Measurements from ENCODE around the gene UGT1A1. TPM values are rescaled to one million over a fixed set of nuclear protein-coding genes. Genes with fewer than 3 reads are reported as not detected.
A peak's percentile ranks its signal among the peaks of the same experiment; 100 is the strongest.

The UGT1A1 gene
- total RNA-seq, 1 donor from 2014 or later = 6.2 TPM

GRCh38 chr2:233796254-233796653, 36.2 kb downstream of the UGT1A1 start:
- DNase-seq (ENCODE audit: low read depth) = no peak

GRCh38 chr2:233798335-233799086, 38.4 kb downstream of the UGT1A1 start:
- DNase-seq (ENCODE audit: low read depth) = no peak

DNA sequence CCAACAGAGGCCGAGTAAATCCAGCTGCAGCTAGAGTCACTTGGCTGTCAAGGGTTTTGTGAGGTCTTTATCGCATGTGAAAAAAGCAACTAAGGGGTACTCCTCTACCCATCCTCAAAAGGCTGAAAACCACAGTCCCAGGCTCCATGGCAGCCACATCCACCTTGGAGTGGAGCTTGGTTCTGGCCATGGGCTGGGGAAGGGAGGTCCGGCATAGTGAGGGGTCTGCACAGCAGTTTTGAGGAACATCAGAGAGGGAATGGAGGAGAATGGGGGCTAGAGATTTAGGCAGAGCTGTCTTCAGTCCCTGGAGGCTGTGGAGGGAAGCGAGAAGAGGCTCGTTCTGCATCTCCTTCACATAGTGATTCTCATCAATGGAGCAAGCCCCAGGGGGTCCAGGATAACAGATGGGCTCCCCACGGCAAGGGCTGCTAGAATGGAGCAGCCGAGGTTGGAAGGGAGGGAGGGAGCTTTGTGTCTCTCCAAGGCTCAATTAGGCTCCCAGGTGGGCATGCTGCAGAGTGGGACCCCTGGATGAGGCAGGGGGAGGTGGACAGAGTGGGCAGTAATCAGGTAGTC, 39.1 kb downstream of the UGT1A1 start:
- no peak for DNase-seq (ENCODE audit: low read depth)

DNA sequence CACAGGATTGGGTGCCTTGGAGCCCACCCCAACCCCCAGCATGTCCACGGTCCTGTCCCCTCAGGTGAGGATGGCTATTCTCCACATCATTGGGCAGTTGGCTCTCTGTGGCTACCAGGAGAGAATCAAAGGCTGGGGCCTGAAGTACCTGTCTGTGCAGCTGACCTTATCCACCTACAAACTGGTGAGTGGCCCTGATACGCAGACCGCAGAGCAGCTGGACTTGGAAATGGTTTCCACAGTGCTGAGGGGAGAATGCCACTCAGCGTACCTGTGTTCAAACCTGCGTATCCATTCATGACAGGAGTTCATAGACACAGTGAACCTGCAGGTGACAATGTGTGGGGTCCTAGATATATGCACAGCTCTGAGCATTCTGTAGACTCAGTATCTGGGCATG, 39.6 kb downstream of the UGT1A1 start:
- no peak for DNase-seq (ENCODE audit: low read depth)

DNA sequence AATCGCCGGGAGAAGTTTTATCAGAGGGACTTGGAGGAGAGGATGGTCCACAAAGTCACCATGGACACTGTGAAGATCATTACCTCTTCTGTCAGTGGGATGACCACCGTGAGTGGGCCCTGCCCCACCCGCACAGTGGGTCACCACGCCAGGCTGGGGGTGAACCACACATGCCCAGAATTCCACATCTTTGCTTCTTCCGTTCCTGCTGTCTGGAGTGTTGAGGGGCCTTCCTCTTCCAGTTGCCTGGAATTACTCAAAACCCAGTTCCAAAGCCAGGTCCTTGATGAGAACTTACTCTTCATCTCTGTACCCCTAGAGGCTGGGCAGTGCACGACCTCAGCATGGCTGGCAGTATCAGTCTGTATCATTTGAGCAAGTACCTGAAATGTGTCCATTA, 40.1 kb downstream of the UGT1A1 start:
- DNase-seq (ENCODE audit: low read depth) = no peak

DNA sequence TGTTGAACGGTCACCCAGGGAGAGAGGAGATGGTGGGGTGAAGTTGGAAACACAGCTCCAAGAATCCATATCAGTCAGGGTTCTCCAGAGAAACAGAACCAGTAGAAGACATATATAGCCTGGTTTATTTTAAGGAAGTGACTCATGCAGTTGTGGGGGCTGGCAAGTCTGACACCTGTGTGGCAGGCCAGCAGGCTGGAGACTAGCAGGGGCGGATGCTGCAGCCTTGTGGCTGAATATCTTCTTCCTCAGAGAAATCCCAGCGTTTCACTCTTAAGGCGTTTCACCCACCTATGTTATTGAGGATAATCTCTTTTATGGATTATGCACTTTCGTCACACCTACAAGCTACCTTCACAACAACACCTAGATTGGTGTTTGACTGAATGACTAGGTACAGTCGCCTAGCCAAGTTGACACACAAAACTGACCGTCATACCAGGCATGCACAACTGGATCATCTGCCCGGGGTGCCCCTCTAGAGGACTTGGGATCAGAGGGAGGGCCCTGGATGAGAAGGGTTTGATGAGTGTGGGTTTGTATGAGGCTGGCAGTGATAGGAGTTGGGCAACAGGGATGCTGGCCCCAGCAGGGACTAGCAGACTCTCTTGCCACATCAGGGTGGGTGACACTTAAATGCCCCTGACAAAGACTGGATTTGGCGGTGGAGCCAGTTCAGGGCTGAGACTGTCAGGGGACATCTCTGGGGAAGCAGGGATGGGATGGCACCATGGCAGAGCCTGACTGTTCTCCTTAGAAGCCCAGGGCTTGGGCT, 41.5 kb downstream of the UGT1A1 start:
- DNase-seq (ENCODE audit: low read depth) = peak; percentile 9

GRCh38 chr2:233802132-233802815, 42.2 kb downstream of the UGT1A1 start:
- no peak for DNase-seq (ENCODE audit: low read depth)

- DNase-seq (ENCODE audit: low read depth) = no peak
Measured at GRCh38 chr2:233803292-233803911, 43.3 kb downstream of the UGT1A1 start.

DNA sequence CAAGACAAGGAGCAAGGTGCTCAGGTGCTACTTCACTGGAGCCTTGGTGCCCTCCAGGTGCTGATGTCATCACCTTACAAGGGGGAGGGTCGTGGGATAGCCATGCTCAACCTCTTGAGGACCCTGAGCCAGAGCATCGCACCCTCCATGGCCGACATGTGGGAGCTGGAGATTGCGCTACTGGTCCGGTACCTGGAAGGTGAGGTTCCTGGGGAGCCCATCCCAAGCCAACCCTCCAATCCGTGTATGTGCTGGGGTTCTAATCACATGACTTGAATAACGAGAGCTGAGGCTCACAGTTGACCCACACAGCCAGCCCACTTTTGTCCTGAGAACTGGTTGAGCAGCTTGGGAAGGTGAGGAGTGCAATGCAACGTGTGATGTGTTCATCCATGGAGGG, 43.9 kb downstream of the UGT1A1 start:
- no peak for DNase-seq (ENCODE audit: low read depth)

DNA sequence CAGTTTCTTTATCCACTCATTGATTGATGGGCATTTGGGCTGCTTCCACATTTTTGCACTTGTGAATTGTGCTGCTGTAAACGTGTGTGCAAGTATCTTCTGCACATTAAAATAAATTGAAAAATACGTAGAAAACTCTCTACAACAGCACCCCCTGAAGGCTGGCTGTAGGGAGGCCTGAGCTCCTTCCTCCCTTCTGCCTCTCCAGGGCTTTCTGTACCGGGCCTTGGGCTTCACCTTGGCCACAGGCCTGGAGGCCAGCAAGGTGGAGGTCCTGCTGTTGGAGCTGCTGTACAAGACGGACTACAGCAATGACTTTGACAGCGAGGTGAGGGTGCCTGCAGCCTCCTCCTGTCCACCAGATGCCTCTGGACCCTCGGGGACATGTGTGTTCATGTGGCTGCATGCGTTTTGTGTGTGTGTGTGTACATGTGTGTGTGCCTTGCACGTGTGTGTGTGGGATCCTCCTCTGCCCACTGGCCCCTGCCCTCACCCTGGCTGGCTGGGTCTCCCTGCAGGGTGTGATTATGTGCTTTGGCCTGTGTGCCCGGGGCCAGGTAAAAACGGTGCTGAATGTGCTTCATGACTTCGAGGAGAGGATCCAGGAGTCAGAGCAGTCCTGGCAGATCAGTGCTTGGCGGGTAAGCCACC, 47.3 kb downstream of the UGT1A1 start:
- DNase-seq (ENCODE audit: low read depth) = no peak

GRCh38 chr2:233807966-233808935, 48.2 kb downstream of the UGT1A1 start:
- no peak for DNase-seq (ENCODE audit: low read depth)

DNA sequence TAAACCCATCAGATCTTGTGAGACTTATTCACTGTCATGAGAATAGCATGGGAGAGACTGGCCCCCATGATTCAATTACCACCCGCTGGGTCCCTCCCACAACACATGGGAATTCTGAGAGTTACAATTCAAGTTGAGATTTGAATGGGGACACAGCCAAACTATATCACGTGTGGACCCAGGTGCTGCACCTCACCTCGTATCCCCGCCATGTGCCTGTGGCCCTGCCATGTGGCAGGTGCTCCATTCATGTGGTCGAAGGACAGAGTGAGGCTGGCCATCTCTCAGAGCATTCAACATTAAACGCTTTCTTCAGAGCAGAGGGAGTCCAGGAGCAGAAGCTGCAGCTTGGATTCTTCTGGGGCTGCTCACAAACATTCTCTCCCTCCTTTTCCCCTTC, 50.3 kb downstream of the UGT1A1 start:
- DNase-seq (ENCODE audit: low read depth) = no peak

DNA sequence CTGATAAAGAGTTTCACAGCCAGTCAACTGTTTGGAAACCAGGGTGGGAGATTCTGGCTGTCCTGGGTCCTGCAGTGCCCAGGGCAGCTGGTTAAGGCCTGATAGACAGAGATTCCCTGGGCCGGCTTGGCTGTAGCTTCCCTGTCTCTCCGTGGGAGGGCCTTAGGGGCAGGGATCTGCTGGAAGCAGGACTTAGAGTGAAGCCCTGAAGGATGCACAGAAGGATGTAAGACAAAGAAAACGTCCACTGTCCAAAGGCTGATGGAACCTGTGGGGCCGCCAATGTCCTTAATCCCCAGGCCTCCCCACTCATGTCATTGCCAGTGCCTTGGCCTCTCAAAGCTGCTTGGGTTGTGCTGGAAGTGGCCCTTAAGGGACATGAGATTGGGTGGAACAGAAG, 51.0 kb downstream of the UGT1A1 start:
- no peak for DNase-seq (ENCODE audit: low read depth)

DNA sequence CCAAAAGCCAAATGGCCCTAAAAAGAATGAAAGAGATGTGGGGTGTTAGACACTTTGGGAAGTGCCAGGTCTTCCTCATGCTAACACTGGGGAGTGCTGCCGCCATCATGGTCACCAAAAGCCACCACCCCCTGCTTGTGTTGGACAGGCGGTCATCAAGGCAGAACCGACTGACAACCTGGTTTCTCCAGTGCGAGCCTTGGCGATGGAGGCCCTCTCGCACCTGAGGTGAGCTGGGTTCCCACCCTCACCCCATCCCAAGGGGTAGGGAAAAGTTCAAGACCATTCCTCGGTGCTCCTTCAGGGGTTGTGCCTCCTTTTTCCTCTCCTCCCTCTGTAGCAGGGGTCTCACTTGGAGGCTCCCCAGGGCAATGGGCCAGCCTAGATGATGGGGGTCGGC, 51.7 kb downstream of the UGT1A1 start:
- no peak for DNase-seq (ENCODE audit: low read depth)

DNA sequence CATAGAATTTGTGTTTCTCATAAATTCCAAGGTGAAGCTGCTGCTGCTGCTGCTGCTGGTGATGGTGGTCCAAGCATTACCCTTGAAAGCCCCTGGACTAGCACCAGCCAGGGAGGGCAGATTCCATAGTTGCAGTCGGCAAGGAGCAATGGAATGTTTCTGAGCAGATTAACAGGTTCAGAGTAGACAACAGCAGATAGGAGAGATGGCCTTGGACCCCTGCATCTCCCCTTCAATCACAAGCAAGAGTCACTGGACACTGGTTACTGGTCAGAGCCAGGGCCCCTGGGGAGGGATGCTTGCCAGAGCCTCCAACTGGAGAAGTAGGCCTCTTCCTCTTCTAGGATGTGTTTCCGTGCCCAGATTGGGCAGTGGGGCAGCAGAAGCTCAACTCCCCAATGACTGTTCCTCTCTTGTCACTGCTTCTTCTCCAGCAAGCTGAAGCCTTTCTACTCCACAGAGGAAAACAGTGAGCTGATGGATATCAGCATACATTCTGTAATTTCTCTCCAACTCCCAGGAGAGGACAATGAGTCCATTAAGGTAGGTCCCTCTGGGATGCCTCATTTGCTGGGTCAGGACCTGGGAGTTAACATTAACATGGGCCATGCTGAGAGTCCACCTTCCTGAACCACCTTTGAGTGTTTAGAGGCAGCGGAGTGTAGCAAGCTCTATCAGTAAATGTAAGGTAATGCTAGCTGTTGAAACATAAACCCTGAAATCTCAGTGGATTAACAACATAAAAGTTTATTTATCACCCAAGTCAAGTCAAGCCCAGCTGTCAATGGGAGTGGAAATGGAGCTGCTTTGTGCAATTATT, 53.4 kb downstream of the UGT1A1 start:
- DNase-seq (ENCODE audit: low read depth) = peak; percentile 12

- peak; percentile 6 for DNase-seq (ENCODE audit: low read depth)
Measured at GRCh38 chr2:233814056-233814835, 54.2 kb downstream of the UGT1A1 start.

DNA sequence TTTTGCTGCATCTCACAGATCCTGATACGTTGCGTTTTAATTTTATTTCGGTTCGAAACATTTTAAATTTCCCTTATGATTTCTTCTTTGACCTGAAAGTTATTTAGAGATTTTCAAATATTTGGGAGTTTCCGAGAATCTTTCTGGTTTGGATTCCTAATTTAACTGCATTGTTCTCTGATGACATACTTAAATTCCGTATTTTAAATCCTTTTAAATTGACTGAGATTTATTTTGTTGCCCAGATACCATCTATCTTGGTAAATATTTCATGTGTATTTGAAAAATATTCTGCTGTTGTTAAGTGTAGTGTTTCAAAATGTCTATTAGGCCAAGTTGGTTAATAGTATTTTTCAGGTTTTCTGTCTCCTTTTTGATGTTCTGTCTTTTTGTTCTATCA, 55.8 kb downstream of the UGT1A1 start:
- DNase-seq (ENCODE audit: low read depth) = no peak

- no peak for DNase-seq (ENCODE audit: low read depth)
Measured at GRCh38 chr2:233816334-233816733, 56.3 kb downstream of the UGT1A1 start.

DNA sequence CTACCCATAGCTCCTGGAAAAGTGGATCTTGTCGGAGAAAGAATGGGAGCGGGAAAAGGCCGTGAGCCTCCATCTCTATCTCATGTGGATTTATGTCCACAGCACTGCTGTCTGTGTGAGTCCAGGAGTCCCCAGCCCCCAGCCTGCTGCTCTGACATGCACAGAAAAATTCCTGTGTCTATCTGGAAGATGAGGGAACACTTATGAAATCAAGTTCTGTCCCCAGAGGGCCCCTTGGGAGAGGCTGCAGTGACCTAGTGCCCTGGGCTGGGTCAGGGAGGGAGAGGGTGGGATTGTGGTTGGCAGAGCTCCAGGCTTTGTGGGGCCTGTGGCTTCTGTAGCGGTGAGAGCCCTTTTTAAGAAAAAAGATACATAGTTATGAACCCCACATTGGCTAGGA, 56.7 kb downstream of the UGT1A1 start:
- no peak for DNase-seq (ENCODE audit: low read depth)
